ENCODE data around the gene ITPRID2. TPM values are rescaled to one million over a fixed set of nuclear protein-coding genes. Genes with fewer than 3 reads are reported as not detected.

Gene ITPRID2
- polyA plus RNA-seq (2014; cell fraction: cytosol; rRNA removed), result 29.5 and 47.1 TPM in 2 replicates
- polyA plus RNA-seq (2014; cell fraction: nucleus; rRNA removed), result 49.5 and 63.1 TPM in 2 replicates

DNA sequence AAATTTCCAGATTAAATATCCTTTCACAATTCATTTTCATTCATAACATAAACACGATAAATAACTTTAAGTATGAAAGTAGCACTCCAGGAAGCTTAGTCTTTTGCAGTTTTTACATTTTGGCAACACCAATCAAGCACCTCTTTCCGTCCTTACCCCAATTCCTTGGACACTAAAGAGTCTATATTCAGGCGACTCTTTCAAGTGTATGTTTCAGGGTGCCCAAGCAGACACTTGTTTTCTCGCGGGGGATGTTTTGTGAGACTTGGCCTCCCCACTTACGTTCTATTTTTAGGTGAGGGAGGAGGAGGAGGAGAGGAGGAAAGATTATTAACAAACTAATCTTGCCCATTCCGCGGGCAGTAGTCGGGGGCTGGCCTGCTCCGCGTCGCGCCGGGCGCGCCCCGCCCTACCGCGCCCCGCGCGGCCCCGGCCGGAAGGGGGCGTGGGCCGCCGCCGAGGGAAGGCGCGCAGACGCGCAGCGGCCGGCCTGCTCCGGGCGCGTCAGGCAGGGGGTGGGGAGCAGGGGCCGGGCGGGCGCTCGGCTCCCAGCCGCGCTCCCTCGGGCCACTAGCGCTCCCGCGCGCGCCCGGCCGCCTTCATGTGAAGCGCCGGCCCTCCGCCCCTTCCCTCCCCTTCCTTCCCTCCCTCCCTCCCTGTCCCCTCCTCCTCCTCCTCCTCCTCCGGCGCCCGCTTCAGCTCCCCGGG lies at the start of gene ITPRID2:
Gene ITPRID2 (plus strand): TSS at position 473 of the 708 bp plus-strand sequence. CDS start 337 bp downstream, outside the sequence.
- DNase-seq (ENCODE audit: low spot score), result peak; percentile 77

- no peak for DNase-seq (ENCODE audit: low spot score)
Measured at GRCh38 chr2:181844551-181845290, 46.8 kb upstream of the ITPRID2 start.

DNA sequence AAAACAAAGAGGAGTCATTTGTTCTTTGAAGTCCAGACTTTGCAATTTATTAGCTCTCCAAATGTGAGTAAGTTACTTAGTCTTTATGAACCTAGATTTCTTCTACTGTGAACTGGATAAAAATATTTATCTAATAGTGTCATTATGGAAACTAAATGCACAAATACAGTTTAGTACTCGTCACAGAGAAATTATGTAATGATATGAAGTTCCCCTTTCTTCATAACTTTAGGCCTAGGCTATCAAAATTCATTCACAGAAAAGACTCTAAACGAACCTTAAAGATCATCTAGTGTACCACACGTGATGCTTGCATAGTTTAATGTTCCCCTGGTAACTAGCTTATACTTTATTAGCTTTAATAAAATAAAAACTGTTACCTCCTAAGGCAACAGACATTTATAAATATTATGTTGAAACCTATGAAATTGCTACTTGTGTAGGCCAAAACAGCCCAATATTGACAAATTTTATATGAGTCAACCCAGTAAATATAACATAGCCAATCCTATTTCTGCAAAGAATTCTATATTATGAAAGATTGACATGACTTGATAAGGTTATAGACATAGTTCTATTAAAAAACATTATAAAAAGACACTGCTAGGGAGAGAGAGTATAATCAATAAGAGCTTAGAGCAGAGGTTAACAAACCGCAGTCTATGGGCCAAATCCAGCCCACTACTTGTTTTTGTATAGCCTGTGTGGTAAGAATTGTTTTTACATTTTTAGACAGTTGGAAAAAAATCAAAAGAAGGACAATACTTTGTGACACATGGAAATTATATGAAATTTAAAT lies 44.9 kb upstream of the ITPRID2 start:
- DNase-seq (ENCODE audit: low spot score), result no peak

- no peak for DNase-seq (ENCODE audit: low spot score)
Measured at GRCh38 chr2:181847198-181847556, 44.4 kb upstream of the ITPRID2 start.

DNA sequence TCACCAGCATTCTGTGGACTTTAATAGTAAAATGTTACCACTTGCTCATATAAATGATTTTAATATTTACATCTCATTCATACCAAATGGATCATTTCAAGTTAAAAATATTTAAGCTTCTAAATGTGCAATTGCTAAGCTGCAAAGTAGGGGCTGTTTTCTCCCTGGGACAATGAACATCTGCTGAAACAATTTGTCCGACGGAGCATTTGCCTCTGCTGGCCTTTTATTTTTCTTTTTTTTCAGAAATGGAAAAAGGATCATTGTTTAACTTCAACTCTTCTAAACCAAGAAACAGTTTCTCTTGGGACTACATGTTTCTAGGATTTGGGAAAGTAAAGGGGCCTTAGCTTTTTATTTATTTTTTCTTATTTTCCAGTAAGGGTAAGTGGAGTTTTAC lies 43.8 kb upstream of the ITPRID2 start:
- no peak for DNase-seq (ENCODE audit: low spot score)

- DNase-seq (ENCODE audit: low spot score), result no peak
Measured at GRCh38 chr2:181848261-181848886, 43.2 kb upstream of the ITPRID2 start.

DNA sequence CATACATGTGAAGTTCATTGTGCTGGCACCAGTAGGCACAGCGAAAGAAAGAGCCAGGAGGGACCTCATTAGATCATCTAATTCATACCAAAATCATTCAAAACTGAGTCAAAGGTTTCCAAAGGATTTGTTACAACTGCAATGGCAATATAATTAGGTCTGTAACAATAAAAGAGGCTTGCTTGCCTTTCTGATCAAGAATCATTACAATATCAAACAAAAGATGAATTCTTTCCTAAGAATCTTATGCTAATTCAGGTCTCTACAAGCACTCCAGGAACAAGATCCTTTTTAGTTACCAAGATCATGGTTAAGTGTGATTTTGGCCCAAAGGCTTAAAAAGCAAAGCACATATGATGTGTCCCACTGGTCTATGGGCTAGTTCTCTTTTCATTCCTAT lies 41.9 kb upstream of the ITPRID2 start:
- no peak for DNase-seq (ENCODE audit: low spot score)

- DNase-seq (ENCODE audit: low spot score), result no peak
Measured at GRCh38 chr2:181850936-181851560, 40.5 kb upstream of the ITPRID2 start.

GRCh38 chr2:181851726-181852125 lies 39.8 kb upstream of the ITPRID2 start:
- DNase-seq (ENCODE audit: low spot score), result no peak

DNA sequence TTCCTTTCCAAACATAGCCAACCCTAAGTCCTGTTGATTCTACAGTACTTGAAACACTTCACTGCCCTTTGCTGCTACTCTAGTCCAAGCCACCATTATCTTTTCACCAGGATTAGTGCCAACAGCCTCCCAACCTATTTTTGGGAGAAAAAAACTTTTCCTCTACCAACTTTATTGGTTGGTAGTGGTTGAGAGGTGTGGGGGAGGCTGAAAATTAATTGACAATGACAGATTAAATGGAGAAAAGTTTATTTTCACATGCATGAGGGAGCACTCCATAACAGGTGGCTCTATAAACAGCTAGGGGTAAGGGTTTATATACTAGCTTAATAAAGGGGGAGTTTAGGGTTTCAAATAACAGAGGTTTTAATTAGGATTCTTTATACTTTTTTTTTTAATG lies 37.8 kb upstream of the ITPRID2 start:
- no peak for DNase-seq (ENCODE audit: low spot score)

DNA sequence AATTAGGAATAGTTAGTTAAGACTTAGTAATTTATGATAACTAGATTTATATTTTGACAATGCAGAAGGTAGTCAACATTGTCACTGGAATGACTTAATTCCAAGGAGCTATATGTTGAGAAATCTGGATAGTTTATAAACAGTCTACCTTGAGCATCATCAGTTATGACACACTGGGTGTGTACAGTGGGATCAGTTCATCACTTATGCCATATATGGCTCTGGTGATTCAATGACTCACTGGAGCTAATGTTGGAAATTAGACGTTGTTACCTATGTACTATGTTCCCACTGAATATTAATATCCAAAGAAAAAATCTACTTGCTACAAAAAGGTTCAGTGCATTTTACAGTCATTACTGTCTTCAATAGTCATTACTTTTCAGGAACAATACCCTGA lies 34.0 kb upstream of the ITPRID2 start:
- no peak for DNase-seq (ENCODE audit: low spot score)

GRCh38 chr2:181858600-181858999 lies 32.9 kb upstream of the ITPRID2 start:
- no peak for DNase-seq (ENCODE audit: low spot score)

- no peak for DNase-seq (ENCODE audit: low spot score)
Measured at GRCh38 chr2:181859123-181859522, 32.4 kb upstream of the ITPRID2 start.

DNA sequence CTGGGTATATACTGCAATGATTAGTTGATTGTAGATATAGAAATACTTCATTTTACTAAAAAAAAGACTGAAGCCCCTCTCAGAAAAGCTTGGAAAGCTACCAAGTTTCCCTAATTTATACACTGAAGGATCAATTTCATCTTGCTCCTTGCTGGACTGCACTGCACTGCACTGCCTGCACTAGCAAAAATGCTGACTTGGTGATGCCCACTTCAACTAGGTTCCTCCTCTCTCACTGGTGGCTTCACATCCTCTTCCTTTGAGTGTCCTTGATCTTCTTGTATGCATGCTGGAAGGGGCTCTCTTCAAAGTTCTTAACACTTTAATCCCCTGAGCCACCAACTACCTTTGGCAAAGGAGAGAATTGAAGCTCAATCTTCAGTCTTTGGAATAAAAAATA lies 31.7 kb upstream of the ITPRID2 start:
- no peak for DNase-seq (ENCODE audit: low spot score)

- DNase-seq (ENCODE audit: low spot score), result no peak
Measured at GRCh38 chr2:181861379-181861778, 30.2 kb upstream of the ITPRID2 start.

DNA sequence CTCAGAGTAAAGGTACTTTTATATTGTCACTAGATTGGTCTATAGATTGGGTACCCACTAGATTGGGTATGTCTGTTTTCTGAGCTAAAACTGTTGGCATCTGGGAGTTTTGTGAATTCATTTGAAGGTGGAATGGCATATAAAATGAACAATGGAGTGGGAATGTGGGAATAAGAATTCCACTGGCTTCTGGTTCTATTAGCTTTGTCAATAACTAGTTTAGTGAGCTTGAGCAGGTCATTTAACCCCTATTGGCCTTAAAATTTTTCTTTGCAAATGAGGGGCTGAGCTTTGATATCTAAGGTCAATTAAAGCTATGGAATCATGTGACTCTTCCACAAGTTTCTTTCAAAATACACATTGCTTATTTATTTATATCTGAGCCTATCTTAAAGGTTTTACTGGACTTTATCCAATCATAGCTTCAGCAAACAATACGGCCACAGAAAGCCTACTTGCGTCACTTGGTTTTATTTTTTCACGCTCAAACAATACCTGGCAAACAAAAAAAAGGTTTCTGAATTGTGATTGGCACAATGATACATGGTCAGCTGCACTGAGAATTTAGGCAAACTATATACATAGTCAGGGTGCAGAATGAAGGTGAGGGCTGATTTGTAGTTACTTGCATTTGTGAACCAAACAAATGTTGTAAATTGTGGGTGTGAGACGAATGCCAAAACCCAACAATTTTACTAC lies 28.8 kb upstream of the ITPRID2 start:
- no peak for DNase-seq (ENCODE audit: low spot score)

GRCh38 chr2:181872178-181872577 lies 19.4 kb upstream of the ITPRID2 start:
- no peak for DNase-seq (ENCODE audit: low spot score)

GRCh38 chr2:181876614-181877063 lies 14.9 kb upstream of the ITPRID2 start:
- no peak for DNase-seq (ENCODE audit: low spot score)

GRCh38 chr2:181877181-181877664 lies 14.3 kb upstream of the ITPRID2 start:
- DNase-seq (ENCODE audit: low spot score), result no peak

DNA sequence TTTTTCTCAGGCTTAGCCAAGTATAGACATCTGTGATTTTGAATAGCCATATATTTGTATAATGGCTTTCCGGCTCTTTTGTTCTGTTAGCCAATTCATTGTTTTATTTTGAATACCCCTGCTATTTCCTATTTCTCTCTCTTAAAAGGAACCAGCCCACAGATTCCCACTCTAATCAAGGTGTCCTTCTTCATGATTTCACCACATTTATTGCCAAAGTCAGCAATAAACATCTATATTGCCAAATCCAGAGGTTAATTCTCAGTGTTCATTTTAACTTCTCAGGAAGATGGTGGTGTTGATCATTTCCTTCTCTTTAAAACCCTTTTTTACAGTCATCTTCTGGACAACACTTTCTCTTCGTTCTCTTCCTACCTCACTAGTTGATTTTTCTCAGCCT lies 13.1 kb upstream of the ITPRID2 start:
- no peak for DNase-seq (ENCODE audit: low spot score)
